Activated B cell treated with CpG ODN at 0.5 μM for 24 hours (primary cell): ENCODE measurements around the gene FARS2. TPM values are rescaled to one million over a fixed set of nuclear protein-coding genes. Genes with fewer than 3 reads are reported as not detected.

Experiments
- ATAC-seq: fragments of 200-7000 bp; cut with Tn5 transposase; one replicate; pipeline ENCODE4 v1.10.0; 2021; ENCODE audit warnings: low read depth, mild to moderate bottlenecking, moderate library complexity
- CTCF ChIA-PET: fragments of 350-600 bp; sonication (Branson Sonifier 250); formaldehyde crosslinking; loops from one replicate; lab custom pipeline; 2021; ENCODE audit warnings: antibody characterized with exemption; lab: Charles Lee
- POLR2A ChIA-PET: fragments of 350-600 bp; sonication (Branson Sonifier 250); formaldehyde crosslinking; loops from one replicate; lab custom pipeline; 2021; ENCODE audit warnings: antibody characterized with exemption; lab: Charles Lee
- DNase-seq: peaks from one replicate; pipeline ENCODE4 v3.0.0; 2022
- H3K27ac Mint-ChIP-seq: one replicate; pipeline ENCODE4 v1.8.0; 2020; ENCODE audit warnings: mixed read lengths
- H3K27me3 Mint-ChIP-seq: one replicate; pipeline ENCODE4 v1.8.0; 2021; ENCODE audit warnings: mixed read lengths
- H3K36me3 Mint-ChIP-seq: one replicate; pipeline ENCODE4 v1.8.0; 2021; ENCODE audit warnings: low read depth, mixed read lengths
- H3K4me1 Mint-ChIP-seq: one replicate; pipeline ENCODE4 v1.8.0; 2021; ENCODE audit warnings: mixed read lengths
- H3K4me3 Mint-ChIP-seq: one replicate; pipeline ENCODE4 v1.8.0; 2020; ENCODE audit warnings: mild to moderate bottlenecking, mixed read lengths
- H3K9me3 Mint-ChIP-seq: one replicate; pipeline ENCODE4 v1.8.0; 2020; ENCODE audit warnings: mixed read lengths
- intact Hi-C: fragments of 100-400 bp; cut with micrococcal nuclease; formaldehyde crosslinking; loops from one replicate; pipeline ENCODE4 v1.15.1; 2024
- total RNA-seq: library from RNA; stranded (reverse); gene quantifications from 2 replicates; pipeline ENCODE4 v1.2.3, GENCODE V29; 2022
- TF ChIP-seq, protein P1 (sequence below): fragments of 200-600 bp; IDR thresholded peaks from one replicate; pipeline ENCODE4 v1.8.0; 2022; ENCODE audit warnings: antibody characterized with exemption, mild to moderate bottlenecking

FARS2 gene
- total RNA-seq, 1 donor from 2014 or later, result 32.7 TPM

DNA sequence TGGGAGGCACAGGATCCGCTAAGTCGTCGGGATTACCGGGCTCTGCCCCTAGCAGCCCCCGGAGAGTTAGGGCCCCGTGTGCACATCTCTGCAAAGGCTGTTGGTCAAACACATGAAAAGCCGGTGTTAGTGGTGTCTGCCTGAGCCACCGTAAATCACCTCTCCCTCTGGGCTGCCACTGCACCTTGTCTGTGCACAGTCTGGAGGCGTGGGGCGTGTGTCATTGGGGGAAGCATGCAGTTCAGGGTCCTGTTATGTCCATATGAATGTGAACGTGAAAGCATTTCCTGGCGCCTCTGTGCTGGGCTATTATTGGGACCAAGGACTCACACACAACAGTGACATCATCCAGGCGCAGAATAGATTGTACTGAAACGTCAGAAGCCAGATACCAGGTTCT is 439.9 kb downstream of the FARS2 start:
- ChIA-PET POLR2A (no interaction called here), CTCF (no interaction called here)
- H3K27me3 Mint-ChIP-seq, result no peaks in the 10 kb centered on the region
- TF ChIP-seq, protein P1, sequence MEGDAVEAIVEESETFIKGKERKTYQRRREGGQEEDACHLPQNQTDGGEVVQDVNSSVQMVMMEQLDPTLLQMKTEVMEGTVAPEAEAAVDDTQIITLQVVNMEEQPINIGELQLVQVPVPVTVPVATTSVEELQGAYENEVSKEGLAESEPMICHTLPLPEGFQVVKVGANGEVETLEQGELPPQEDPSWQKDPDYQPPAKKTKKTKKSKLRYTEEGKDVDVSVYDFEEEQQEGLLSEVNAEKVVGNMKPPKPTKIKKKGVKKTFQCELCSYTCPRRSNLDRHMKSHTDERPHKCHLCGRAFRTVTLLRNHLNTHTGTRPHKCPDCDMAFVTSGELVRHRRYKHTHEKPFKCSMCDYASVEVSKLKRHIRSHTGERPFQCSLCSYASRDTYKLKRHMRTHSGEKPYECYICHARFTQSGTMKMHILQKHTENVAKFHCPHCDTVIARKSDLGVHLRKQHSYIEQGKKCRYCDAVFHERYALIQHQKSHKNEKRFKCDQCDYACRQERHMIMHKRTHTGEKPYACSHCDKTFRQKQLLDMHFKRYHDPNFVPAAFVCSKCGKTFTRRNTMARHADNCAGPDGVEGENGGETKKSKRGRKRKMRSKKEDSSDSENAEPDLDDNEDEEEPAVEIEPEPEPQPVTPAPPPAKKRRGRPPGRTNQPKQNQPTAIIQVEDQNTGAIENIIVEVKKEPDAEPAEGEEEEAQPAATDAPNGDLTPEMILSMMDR, result no peak
- no peaks in the 10 kb centered on the region for H3K9me3 Mint-ChIP-seq
- DNase-seq (no peak), ATAC-seq (no peak)
- no peak overlapping the region for H3K27ac Mint-ChIP-seq
- intact Hi-C loops, result no loop called here
- H3K4me1 Mint-ChIP-seq, result peaks cover 30% of the 10 kb centered on the region
- no peak overlapping the region for H3K4me3 Mint-ChIP-seq
- peaks cover 6% of the 10 kb centered on the region for H3K36me3 Mint-ChIP-seq

DNA sequence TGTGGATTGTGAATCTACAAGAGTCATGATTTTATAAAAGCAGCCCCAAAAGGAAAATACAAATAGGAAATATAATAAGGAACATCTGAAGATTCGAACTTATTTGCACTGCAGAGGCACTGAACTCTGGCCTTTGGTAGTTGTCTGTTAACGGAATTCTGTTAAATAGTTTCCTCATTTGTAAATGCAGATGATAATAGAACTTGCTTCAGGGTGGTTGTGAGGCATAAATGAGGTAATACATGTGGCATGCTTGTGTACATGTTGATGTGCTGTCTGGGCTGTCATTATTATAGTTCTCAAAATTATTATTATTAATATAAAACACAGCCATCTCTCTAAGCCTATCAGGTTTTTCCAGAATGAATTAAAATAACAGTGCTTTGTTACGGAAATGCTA is 443.4 kb downstream of the FARS2 start:
- DNase-seq (no peak), ATAC-seq (no peak)
- TF ChIP-seq, protein P1, result no peak
- no peak overlapping the region for H3K27ac Mint-ChIP-seq
- H3K9me3 Mint-ChIP-seq, result no peaks in the 10 kb centered on the region
- no peak overlapping the region for H3K4me3 Mint-ChIP-seq
- no peaks in the 10 kb centered on the region for H3K27me3 Mint-ChIP-seq
- H3K36me3 Mint-ChIP-seq, result peaks cover 6% of the 10 kb centered on the region
- CTCF ChIA-PET, result no interaction called here
- peaks cover 11% of the 10 kb centered on the region for H3K4me1 Mint-ChIP-seq
- intact Hi-C loops, result no loop called here
- POLR2A ChIA-PET, result no interaction called here

DNA sequence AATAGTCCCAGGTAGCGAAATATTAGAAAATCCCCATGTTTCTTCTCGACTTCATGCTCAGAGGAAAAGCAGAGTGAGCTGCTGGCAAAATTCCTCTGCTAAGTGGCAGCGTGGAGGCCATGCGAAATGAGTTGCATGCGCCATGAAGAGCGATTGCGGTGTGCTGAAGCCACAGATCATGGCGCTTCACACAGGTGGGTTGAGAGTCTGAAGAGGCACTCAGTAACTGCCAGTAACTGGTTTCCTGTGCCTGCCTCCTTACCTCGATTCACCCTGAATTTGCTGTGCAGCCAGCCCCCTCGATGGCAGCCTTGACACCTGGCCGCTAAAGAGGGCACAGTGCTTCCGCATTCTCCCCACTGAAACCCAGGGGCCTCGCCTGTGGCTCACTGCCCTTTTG is 443.9 kb downstream of the FARS2 start:
- Mint-ChIP-seq H3K4me3 (no peak overlapping the region), H3K27ac (no peak overlapping the region), H3K27me3 (no peaks in the 10 kb centered on the region), H3K9me3 (no peaks in the 10 kb centered on the region), H3K36me3 (peaks cover 6% of the 10 kb centered on the region), H3K4me1 (peaks cover 8% of the 10 kb centered on the region)
- ChIA-PET CTCF (no interaction called here), POLR2A (no interaction called here)
- DNase-seq (no peak), ATAC-seq (no peak)
- TF ChIP-seq, protein P1, result no peak
- intact Hi-C loops, result no loop called here

DNA sequence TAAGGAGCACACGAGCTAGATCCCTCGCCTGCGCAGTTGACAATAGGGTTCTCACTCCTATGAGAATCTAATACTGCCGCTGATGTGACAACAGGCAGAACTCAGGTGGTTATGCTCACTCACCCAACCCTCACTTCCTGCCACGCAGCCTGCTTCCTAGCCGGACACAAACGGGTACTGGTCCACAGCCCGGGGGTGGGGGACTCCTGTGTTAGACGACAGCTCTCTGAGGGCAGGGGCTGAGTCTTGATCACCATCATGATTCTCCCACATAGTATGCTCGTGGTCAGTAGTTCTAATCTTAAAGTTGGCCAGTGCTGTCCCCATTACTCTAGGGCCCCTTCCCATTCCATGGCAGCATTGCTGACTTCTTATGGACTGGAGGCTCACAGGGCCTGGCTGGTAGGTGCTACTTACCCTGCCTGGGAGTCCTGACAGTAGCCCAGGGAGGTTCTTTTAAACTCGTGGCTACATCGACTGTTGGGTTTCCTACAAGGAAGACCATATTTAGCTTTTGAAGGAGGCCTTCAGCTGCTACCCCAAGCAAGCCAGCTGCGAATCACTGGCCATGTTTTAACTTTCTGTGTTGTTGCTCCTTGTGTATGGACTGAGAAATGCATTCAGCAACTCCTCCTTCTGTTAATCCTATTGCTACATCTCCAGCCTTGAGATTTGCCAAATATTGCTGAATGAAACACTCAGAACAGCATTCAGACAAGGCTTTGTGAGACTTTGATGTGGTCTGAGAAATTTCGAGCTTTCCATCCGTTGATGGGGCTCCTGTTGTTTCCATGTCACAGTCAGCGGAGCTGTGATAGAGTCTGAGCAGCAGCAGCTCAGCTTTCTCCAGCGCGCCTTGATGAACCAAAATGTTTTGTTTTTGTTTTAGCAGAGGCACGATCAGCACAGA is 445.1 kb downstream of the FARS2 start:
- no peaks in the 10 kb centered on the region for H3K9me3 Mint-ChIP-seq
- no peaks in the 10 kb centered on the region for H3K27me3 Mint-ChIP-seq
- no peak overlapping the region for H3K27ac Mint-ChIP-seq
- TF ChIP-seq, protein P1, result no peak
- ChIA-PET POLR2A (no interaction called here), CTCF (no interaction called here)
- H3K4me1 Mint-ChIP-seq, result peaks cover 8% of the 10 kb centered on the region
- ATAC-seq, result no peak
- DNase-seq, result no peak
- no peak overlapping the region for H3K4me3 Mint-ChIP-seq
- intact Hi-C loops, result no loop called here
- peaks cover 6% of the 10 kb centered on the region for H3K36me3 Mint-ChIP-seq

DNA sequence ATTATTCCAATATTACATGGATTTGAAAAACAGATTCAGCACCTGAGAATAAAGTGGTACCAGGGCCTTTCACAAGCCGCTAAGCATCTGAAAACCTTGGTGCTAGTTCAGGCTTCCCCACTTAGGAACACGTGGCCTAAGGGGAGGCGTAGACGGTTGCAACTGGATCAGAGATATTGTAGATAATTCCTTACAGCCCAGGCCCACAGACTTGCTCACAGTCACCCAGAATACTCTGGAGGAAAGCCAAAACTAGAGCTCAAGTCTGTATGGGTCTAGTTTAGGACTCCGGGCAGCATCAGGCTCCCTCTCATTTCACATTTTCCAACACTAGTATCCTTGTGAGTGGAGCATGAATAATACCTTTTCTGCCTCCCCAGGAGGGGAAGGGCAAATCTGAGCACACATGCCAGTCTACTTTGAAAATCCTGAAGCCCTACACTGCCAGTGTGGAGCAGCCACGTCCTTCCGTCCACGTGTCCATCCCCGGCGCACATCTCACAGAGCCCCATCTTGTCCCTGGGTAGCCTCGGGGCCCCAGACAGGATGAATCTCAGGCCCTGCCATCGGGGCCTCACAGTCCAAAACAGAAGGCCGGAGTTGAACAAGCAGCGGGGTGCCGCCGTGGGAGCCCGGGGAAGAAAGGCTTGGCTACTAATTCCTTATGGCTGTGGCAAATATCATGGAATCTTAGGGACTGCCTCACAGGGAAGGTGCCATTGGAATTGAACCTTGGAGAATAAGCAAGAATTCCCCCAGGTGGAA is 446.1 kb downstream of the FARS2 start:
- Mint-ChIP-seq H3K4me3 (no peak overlapping the region), H3K27me3 (no peaks in the 10 kb centered on the region), H3K36me3 (peaks cover 6% of the 10 kb centered on the region), H3K9me3 (no peaks in the 10 kb centered on the region), H3K27ac (no peak overlapping the region), H3K4me1 (peaks cover 13% of the 10 kb centered on the region)
- TF ChIP-seq, protein P1, result no peak
- ChIA-PET CTCF (no interaction called here), POLR2A (no interaction called here)
- intact Hi-C loops, result no loop called here
- DNase-seq (no peak), ATAC-seq (no peak)
